Neural cell (in vitro differentiated cells): ENCODE measurements around the gene ARHGEF39.
"Not testable (repeated sequence)": the region's sequence is repeated elsewhere in the genome, so short reads cannot be mapped to it uniquely, and the experiment has no call there.

ENCODE experiments used
- CTCF ChIP-seq: fragments of 450-650 bp; IDR thresholded peaks from 2 replicates; pipeline ENCODE4 v1.5.1; 2014; ENCODE audit warnings: antibody characterized with exemption, mild to moderate bottlenecking, moderate library complexity; ENCODE audit not compliant: poor library complexity, severe bottlenecking
- EP300 ChIP-seq: fragments of 450-650 bp; conservative IDR thresholded peaks from 2 replicates; pipeline ENCODE4 v1.6.1; 2014; ENCODE audit warnings: antibody characterized with exemption, mild to moderate bottlenecking, moderate library complexity; ENCODE audit not compliant: poor library complexity, severe bottlenecking
- EZH2 ChIP-seq: fragments of 200-600, 300-800 bp; shearing (Covaris generic), sonication (generic); IDR thresholded peaks from 2 replicates; pipeline ENCODE4 v1.6.1; 2014; ENCODE audit warnings: antibody characterized with exemption, low read length, borderline replicate concordance, mild to moderate bottlenecking; ENCODE audit not compliant: insufficient read depth, poor library complexity, severe bottlenecking
- MXI1 ChIP-seq: fragments of 450-650 bp; conservative IDR thresholded peaks from 2 replicates; pipeline ENCODE4 v1.6.1; 2014; ENCODE audit warnings: antibody characterized with exemption, mild to moderate bottlenecking; ENCODE audit not compliant: poor library complexity, severe bottlenecking
- POLR2AphosphoS5 ChIP-seq: IDR thresholded peaks from 2 replicates; pipeline ENCODE4 v1.6.1; 2012
- RAD21 ChIP-seq: fragments of 450-650 bp; conservative IDR thresholded peaks from 2 replicates; pipeline ENCODE4 v1.6.1; 2014; ENCODE audit warnings: antibody characterized with exemption, mild to moderate bottlenecking, moderate library complexity
- REST ChIP-seq: IDR thresholded peaks from 2 replicates; pipeline ENCODE4 v1.6.1; 2012; ENCODE audit warnings: borderline replicate concordance
- SMC3 ChIP-seq: fragments of 450-650 bp; conservative IDR thresholded peaks from 2 replicates; pipeline ENCODE4 v1.6.1; 2014; ENCODE audit warnings: antibody characterized with exemption, mild to moderate bottlenecking, moderate library complexity; ENCODE audit not compliant: poor library complexity
- TAF1 ChIP-seq: IDR thresholded peaks from 2 replicates; pipeline ENCODE4 v1.6.1; 2012; ENCODE audit warnings: low read depth

GRCh38 chr9:35645736-35646135, 19.3 kb downstream of the ARHGEF39 start:
- not testable (repeated sequence) for TF ChIP-seq EZH2, CTCF, RAD21, TAF1, POLR2AphosphoS5, SMC3, EP300, MXI1, REST
